Esophagus muscularis mucosa (tissue), 4 donors: ENCODE results near the gene RALGPS2.

Experiments used
- EP300 ChIP-seq: sonication (generic); formaldehyde crosslinking; IDR thresholded peaks from one replicate; pipeline ENCODE4 v1.6.1; 2017; ENCODE audit warnings: antibody characterized with exemption
- POLR2A ChIP-seq: fragments of 450-650 bp; IDR thresholded peaks from one replicate; pipeline ENCODE4 v1.6.1; 2017; ENCODE audit warnings: antibody characterized with exemption, moderate library complexity, mild to moderate bottlenecking, low read depth
- TF ChIP-seq, protein P1 (sequence below), 3 experiments: fragments of 200-600 bp in 2 of 3; fragments of 450-650 bp in 1 of 3; sonication (generic) in 2 of 3; IDR thresholded peaks; one replicate each; pipeline ENCODE4 v1.5.1; 2017 to 2019; ENCODE audit warnings: antibody characterized with exemption in 3 of 3, mild to moderate bottlenecking in 2 of 3, moderate library complexity in 1 of 3

GRCh38 chr1:178683291-178683690, 41.8 kb upstream of the RALGPS2 start:
- TF ChIP-seq, protein P1, sequence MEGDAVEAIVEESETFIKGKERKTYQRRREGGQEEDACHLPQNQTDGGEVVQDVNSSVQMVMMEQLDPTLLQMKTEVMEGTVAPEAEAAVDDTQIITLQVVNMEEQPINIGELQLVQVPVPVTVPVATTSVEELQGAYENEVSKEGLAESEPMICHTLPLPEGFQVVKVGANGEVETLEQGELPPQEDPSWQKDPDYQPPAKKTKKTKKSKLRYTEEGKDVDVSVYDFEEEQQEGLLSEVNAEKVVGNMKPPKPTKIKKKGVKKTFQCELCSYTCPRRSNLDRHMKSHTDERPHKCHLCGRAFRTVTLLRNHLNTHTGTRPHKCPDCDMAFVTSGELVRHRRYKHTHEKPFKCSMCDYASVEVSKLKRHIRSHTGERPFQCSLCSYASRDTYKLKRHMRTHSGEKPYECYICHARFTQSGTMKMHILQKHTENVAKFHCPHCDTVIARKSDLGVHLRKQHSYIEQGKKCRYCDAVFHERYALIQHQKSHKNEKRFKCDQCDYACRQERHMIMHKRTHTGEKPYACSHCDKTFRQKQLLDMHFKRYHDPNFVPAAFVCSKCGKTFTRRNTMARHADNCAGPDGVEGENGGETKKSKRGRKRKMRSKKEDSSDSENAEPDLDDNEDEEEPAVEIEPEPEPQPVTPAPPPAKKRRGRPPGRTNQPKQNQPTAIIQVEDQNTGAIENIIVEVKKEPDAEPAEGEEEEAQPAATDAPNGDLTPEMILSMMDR (IDR thresholded peaks at IDR 0.05) = no peak
- TF ChIP-seq POLR2A (no peak), EP300 (no peak)
